ENCODE data around the gene PRR23E. TPM values are rescaled to one million over a fixed set of nuclear protein-coding genes. Genes with fewer than 3 reads are reported as not detected.

Gene PRR23E
- total RNA-seq, 2 experiments from 2014 or later = not detected

GRCh38 chr3:127193775-127194174, 844 bp downstream of the PRR23E start:
- TF ChIP-seq CTCF (conservative IDR thresholded peaks at IDR 0.05; ENCODE audit: low read length) = no peak
- TF ChIP-seq EZH2phosphoT487 (IDR thresholded peaks at IDR 0.05; ENCODE audit: borderline replicate concordance, low read depth, low read length) = no peak
- DNase-seq (ENCODE audit: low spot score) = no peak
- ChIA-PET POLR2A (no interaction called here), CTCF (ENCODE audit: unreplicated experiment) (no interaction called here)
- no peaks in the 10 kb centered on the region for H4K20me1 ChIP-seq (ENCODE audit: insufficient read depth, low read length)
- no peak overlapping the region for H3K4me3 ChIP-seq (ENCODE audit: low read depth, low read length, poor library complexity, severe bottlenecking)
- intact Hi-C loops (cut with micrococcal nuclease; ENCODE audit: unreplicated experiment) = no loop called here
- no peak overlapping the region for H2AFZ ChIP-seq (ENCODE audit: low read length)
- H3K79me2 ChIP-seq (ENCODE audit: insufficient read depth, low read depth, low read length) = no peaks in the 10 kb centered on the region
- H3K4me2 ChIP-seq (ENCODE audit: low read length) = no peak overlapping the region
- H3K9me3 ChIP-seq (ENCODE audit: low read length) = peaks cover 6% of the 10 kb centered on the region; the same call in 1 of the 2 replicates
- H3K4me1 ChIP-seq (ENCODE audit: insufficient read depth, low read length, poor library complexity, severe bottlenecking) = no peaks in the 10 kb centered on the region
- BruUV-seq (replicated peaks) = no TSS peak
- no peak overlapping the region for H3K27ac ChIP-seq (ENCODE audit: low read depth, low read length, poor library complexity, severe bottlenecking)
- no peaks in the 10 kb centered on the region for H3K36me3 ChIP-seq (ENCODE audit: insufficient read depth, low read length)
- H3K9me2 ChIP-seq (ENCODE audit: insufficient read depth, low read length) = no peaks in the 10 kb centered on the region

GRCh38 chr3:127194601-127195187, 1.8 kb downstream of the PRR23E start:
- Histone ChIP-seq H3K36me3 (ENCODE audit: insufficient read depth, low read length) (no peaks in the 10 kb centered on the region), H3K4me3 (ENCODE audit: low read depth, low read length, poor library complexity, severe bottlenecking) (no peak overlapping the region), H3K4me2 (ENCODE audit: low read length) (no peak overlapping the region), H3K9me2 (ENCODE audit: insufficient read depth, low read length) (no peaks in the 10 kb centered on the region), H3K9me3 (ENCODE audit: low read length) (peaks cover 6% of the 10 kb centered on the region; the same call in 1 of the 2 replicates), H3K4me1 (ENCODE audit: insufficient read depth, low read length, poor library complexity, severe bottlenecking) (no peaks in the 10 kb centered on the region), H4K20me1 (ENCODE audit: insufficient read depth, low read length) (no peaks in the 10 kb centered on the region), H3K27ac (ENCODE audit: low read depth, low read length, poor library complexity, severe bottlenecking) (no peak overlapping the region), H3K79me2 (ENCODE audit: insufficient read depth, low read depth, low read length) (no peaks in the 10 kb centered on the region), H2AFZ (ENCODE audit: low read length) (no peak overlapping the region)
- ChIA-PET CTCF (ENCODE audit: unreplicated experiment) (no interaction called here), POLR2A (no interaction called here)
- no TSS peak for BruUV-seq (replicated peaks)
- intact Hi-C loops (cut with micrococcal nuclease; ENCODE audit: unreplicated experiment) = no loop called here
- DNase-seq (ENCODE audit: low spot score) = no peak
- TF ChIP-seq CTCF (conservative IDR thresholded peaks at IDR 0.05; ENCODE audit: low read length) = no peak
- no peak for TF ChIP-seq EZH2phosphoT487 (IDR thresholded peaks at IDR 0.05; ENCODE audit: borderline replicate concordance, low read depth, low read length)

GRCh38 chr3:127195417-127195816, 2.5 kb downstream of the PRR23E start:
- H3K4me3 ChIP-seq (ENCODE audit: low read depth, low read length, poor library complexity, severe bottlenecking) = no peak overlapping the region
- H3K9me2 ChIP-seq (ENCODE audit: insufficient read depth, low read length) = no peaks in the 10 kb centered on the region
- ChIA-PET POLR2A (no interaction called here), CTCF (ENCODE audit: unreplicated experiment) (no interaction called here)
- H3K36me3 ChIP-seq (ENCODE audit: insufficient read depth, low read length) = no peaks in the 10 kb centered on the region
- intact Hi-C loops (cut with micrococcal nuclease; ENCODE audit: unreplicated experiment) = no loop called here
- H2AFZ ChIP-seq (ENCODE audit: low read length) = no peak overlapping the region
- peaks cover 6% of the 10 kb centered on the region; the same call in 1 of the 2 replicates for H3K9me3 ChIP-seq (ENCODE audit: low read length)
- H4K20me1 ChIP-seq (ENCODE audit: insufficient read depth, low read length) = no peaks in the 10 kb centered on the region
- TF ChIP-seq CTCF (conservative IDR thresholded peaks at IDR 0.05; ENCODE audit: low read length) = no peak
- TF ChIP-seq EZH2phosphoT487 (IDR thresholded peaks at IDR 0.05; ENCODE audit: borderline replicate concordance, low read depth, low read length) = no peak
- H3K27ac ChIP-seq (ENCODE audit: low read depth, low read length, poor library complexity, severe bottlenecking) = no peak overlapping the region
- BruUV-seq (replicated peaks) = no TSS peak
- H3K79me2 ChIP-seq (ENCODE audit: insufficient read depth, low read depth, low read length) = no peaks in the 10 kb centered on the region
- H3K4me1 ChIP-seq (ENCODE audit: insufficient read depth, low read length, poor library complexity, severe bottlenecking) = no peaks in the 10 kb centered on the region
- no peak for DNase-seq (ENCODE audit: low spot score)
- H3K4me2 ChIP-seq (ENCODE audit: low read length) = no peak overlapping the region
